ENCODE results near the gene ADARB1. TPM values are rescaled to one million over a fixed set of nuclear protein-coding genes. Genes with fewer than 3 reads are reported as not detected.

Gene ADARB1
- total and polyA plus RNA-seq, 2 experiments from 2014 or later = 16.0 to 17.3 TPM

DNA sequence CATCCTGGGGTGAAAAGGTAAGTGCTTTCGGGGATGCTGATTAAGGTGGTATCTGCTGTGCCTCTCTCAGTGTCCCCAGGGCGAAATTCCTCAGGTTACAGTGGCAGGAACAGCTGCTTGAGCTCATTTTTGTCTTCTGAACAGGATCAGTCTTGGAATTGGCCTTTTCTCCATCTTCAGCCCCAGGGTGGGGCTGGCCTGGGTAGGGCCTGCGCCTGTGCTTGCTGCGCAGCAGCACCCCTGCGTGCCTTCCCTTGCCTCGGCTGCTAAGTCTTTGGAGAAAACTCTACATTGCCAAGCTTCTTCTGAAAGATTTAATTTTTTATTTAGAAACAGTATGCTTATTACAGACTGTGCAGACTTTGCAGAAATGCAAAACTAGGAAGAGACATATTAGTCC is 41.7 kb downstream of the ADARB1 start:
- H3K4me2 ChIP-seq = no peak overlapping the region
- no peaks in the 10 kb centered on the region for H3K36me3 ChIP-seq (replicated peaks; ENCODE audit: insufficient read depth, low read depth)
- H3K9me3 ChIP-seq (ENCODE audit: low read depth) = no peaks in the 10 kb centered on the region
- no peak for DNase-seq (ENCODE audit: low spot score)
- WGBS (ENCODE audit: low lambda C conversion rate, missing lambda C conversion rate) = 84% methylated on average over 6 of the region's 6 CpGs
- H2AFZ ChIP-seq = no peak overlapping the region
- no peak overlapping the region for H3K27ac ChIP-seq
- peaks cover 4% of the 10 kb centered on the region for H4K20me1 ChIP-seq (ENCODE audit: insufficient read depth, poor library complexity, severe bottlenecking)
- peaks cover 52% of the 10 kb centered on the region for H3K79me2 ChIP-seq
- H3K9me2 ChIP-seq (replicated peaks; ENCODE audit: insufficient read depth) = no peaks in the 10 kb centered on the region
- no peak overlapping the region for H3K4me3 ChIP-seq
- no peaks in the 10 kb centered on the region for H3K27me3 ChIP-seq
- H3K4me1 ChIP-seq (ENCODE audit: insufficient read depth) = peaks cover 5% of the 10 kb centered on the region
- no peak for TF ChIP-seq EZH2 (IDR thresholded peaks at IDR 0.05; ENCODE audit: borderline replicate concordance)
- TF ChIP-seq CTCF (IDR thresholded peaks at IDR 0.05; ENCODE audit: poor library complexity) = no peak
- TF ChIP-seq EZH2phosphoT487 (IDR thresholded peaks at IDR 0.05; ENCODE audit: low read depth, severe bottlenecking, unreplicated experiment) = no peak

GRCh38 chr21:45117314-45117713 is 42.9 kb downstream of the ADARB1 start:
- Histone ChIP-seq H3K27ac (no peak overlapping the region), H4K20me1 (ENCODE audit: insufficient read depth, poor library complexity, severe bottlenecking) (peaks cover 4% of the 10 kb centered on the region), H3K27me3 (no peaks in the 10 kb centered on the region), H3K4me3 (no peak overlapping the region), H3K9me3 (ENCODE audit: low read depth) (no peaks in the 10 kb centered on the region), H2AFZ (no peak overlapping the region), H3K36me3 (replicated peaks; ENCODE audit: insufficient read depth, low read depth) (no peaks in the 10 kb centered on the region), H3K9me2 (replicated peaks; ENCODE audit: insufficient read depth) (no peaks in the 10 kb centered on the region), H3K79me2 (peaks cover 44% of the 10 kb centered on the region), H3K4me2 (no peak overlapping the region), H3K4me1 (ENCODE audit: insufficient read depth) (peaks cover 13% of the 10 kb centered on the region)
- DNase-seq (ENCODE audit: low spot score) = no peak
- 92% methylated on average over 6 of the region's 6 CpGs for WGBS (ENCODE audit: low lambda C conversion rate, missing lambda C conversion rate)
- TF ChIP-seq EZH2phosphoT487 (IDR thresholded peaks at IDR 0.05; ENCODE audit: low read depth, severe bottlenecking, unreplicated experiment) (no peak), CTCF (IDR thresholded peaks at IDR 0.05; ENCODE audit: poor library complexity) (no peak)

GRCh38 chr21:45118099-45118498 is 43.7 kb downstream of the ADARB1 start:
- Histone ChIP-seq H3K4me1 (ENCODE audit: insufficient read depth) (peaks cover 13% of the 10 kb centered on the region), H3K79me2 (peaks cover 44% of the 10 kb centered on the region), H3K4me3 (no peak overlapping the region), H4K20me1 (ENCODE audit: insufficient read depth, poor library complexity, severe bottlenecking) (peaks cover 3% of the 10 kb centered on the region), H3K27me3 (no peaks in the 10 kb centered on the region), H3K4me2 (no peak overlapping the region), H3K9me3 (ENCODE audit: low read depth) (no peaks in the 10 kb centered on the region), H3K27ac (no peak overlapping the region), H3K9me2 (replicated peaks; ENCODE audit: insufficient read depth) (no peaks in the 10 kb centered on the region), H3K36me3 (replicated peaks; ENCODE audit: insufficient read depth, low read depth) (no peaks in the 10 kb centered on the region), H2AFZ (no peak overlapping the region)
- no peak for TF ChIP-seq EZH2phosphoT487 (IDR thresholded peaks at IDR 0.05; ENCODE audit: low read depth, severe bottlenecking, unreplicated experiment)
- no peak for TF ChIP-seq CTCF (IDR thresholded peaks at IDR 0.05; ENCODE audit: poor library complexity)
- TF ChIP-seq EZH2 (IDR thresholded peaks at IDR 0.05; ENCODE audit: borderline replicate concordance) = no peak
- DNase-seq (ENCODE audit: low spot score) = no peak
- 100% methylated on average over 2 of the region's 2 CpGs for WGBS (ENCODE audit: low lambda C conversion rate, missing lambda C conversion rate)

- H3K79me2 ChIP-seq = peaks cover 42% of the 10 kb centered on the region
- no peaks in the 10 kb centered on the region for H3K36me3 ChIP-seq (replicated peaks; ENCODE audit: insufficient read depth, low read depth)
- WGBS (ENCODE audit: low lambda C conversion rate, missing lambda C conversion rate) = 90% methylated on average over 7 of the region's 7 CpGs
- H3K9me3 ChIP-seq (ENCODE audit: low read depth) = no peaks in the 10 kb centered on the region
- H3K27ac ChIP-seq = no peak overlapping the region
- no peaks in the 10 kb centered on the region for H3K27me3 ChIP-seq
- H3K9me2 ChIP-seq (replicated peaks; ENCODE audit: insufficient read depth) = no peaks in the 10 kb centered on the region
- H3K4me1 ChIP-seq (ENCODE audit: insufficient read depth) = peaks cover 13% of the 10 kb centered on the region
- no peaks in the 10 kb centered on the region for H4K20me1 ChIP-seq (ENCODE audit: insufficient read depth, poor library complexity, severe bottlenecking)
- H3K4me2 ChIP-seq = no peak overlapping the region
- TF ChIP-seq EZH2 (IDR thresholded peaks at IDR 0.05; ENCODE audit: borderline replicate concordance) (no peak), CTCF (IDR thresholded peaks at IDR 0.05; ENCODE audit: poor library complexity) (no peak), EZH2phosphoT487 (IDR thresholded peaks at IDR 0.05; ENCODE audit: low read depth, severe bottlenecking, unreplicated experiment) (no peak)
- H2AFZ ChIP-seq = no peak overlapping the region
- H3K4me3 ChIP-seq = no peak overlapping the region
- DNase-seq (ENCODE audit: low spot score) = no peak
These were observed 45.4 kb downstream of the ADARB1 start for GRCh38 chr21:45119812-45120211.
